Endothelial cell of umbilical vein (primary cell): ENCODE data around the gene CERS6.
"Not testable (repeated sequence)": the region's sequence is repeated elsewhere in the genome, so short reads cannot be mapped to it uniquely, and the experiment has no call there.

Source experiments
- EZH2 ChIP-seq: IDR thresholded peaks from 2 replicates; pipeline ENCODE4 v1.6.1; 2012; ENCODE audit warnings: borderline replicate concordance, low read depth, mild to moderate bottlenecking, moderate library complexity, low read length, inconsistent platforms; ENCODE audit not compliant: severe bottlenecking
- JUN ChIP-seq: IDR thresholded peaks from 2 replicates; pipeline ENCODE4 v1.6.1; 2011; ENCODE audit warnings: borderline replicate concordance, low read depth; ENCODE audit not compliant: insufficient read length, insufficient read depth
- POLR2A ChIP-seq: IDR thresholded peaks from 2 replicates; pipeline ENCODE4 v1.6.1; 2012; ENCODE audit warnings: low read depth, mild to moderate bottlenecking, control low read depth, low read length

GRCh38 chr2:168657378-168657777 lies 201.3 kb downstream of the CERS6 start:
- TF ChIP-seq POLR2A, EZH2, JUN: not testable (repeated sequence)
